BJ (cell line): Measurements from ENCODE around the gene ATP1A2. TPM values are rescaled to one million over a fixed set of nuclear protein-coding genes. Genes with fewer than 3 reads are reported as not detected.

Experiments
- CTCF ChIA-PET: fragments of 350-600 bp; formaldehyde crosslinking; extraction: SDS; loops from one replicate; lab custom pipeline; 2021; ENCODE audit warnings: antibody characterized with exemption, inconsistent platforms; lab: Yijun Ruan, JAX
- POLR2A ChIA-PET: fragments of 300-600 bp; sonication (Branson Sonifier 250); formaldehyde crosslinking; extraction: SDS; loops from one replicate; lab custom pipeline; 2021; ENCODE audit warnings: antibody characterized with exemption; lab: Charles Lee
- DNase-seq: peaks from one replicate; pipeline ENCODE4 v3.0.0-alpha.2; 2011; ENCODE audit warnings: low read depth
- H3K27me3 ChIP-seq: 2 replicates; pipeline ENCODE4 v1.6.0; 2011; ENCODE audit warnings: low read length; ENCODE audit not compliant: control insufficient read depth, insufficient read depth
- H3K36me3 ChIP-seq: 2 replicates; pipeline ENCODE4 v1.5.1; 2011; ENCODE audit warnings: low read length; ENCODE audit not compliant: control insufficient read depth, insufficient read depth
- H3K4me3 ChIP-seq: 2 replicates; pipeline ENCODE4 v1.5.1; 2011; ENCODE audit warnings: low read depth, mild to moderate bottlenecking, control low read depth, low read length
- CTCF ChIP-seq: IDR thresholded peaks from 2 replicates; pipeline ENCODE4 v1.5.1; 2011; ENCODE audit warnings: low read depth, mild to moderate bottlenecking, control low read depth, inconsistent platforms, low read length, moderate library complexity; ENCODE audit not compliant: insufficient read depth
- polyA plus RNA-seq: library from polyadenylated mRNA; depleted of rRNA; stranded (reverse); fragments of >200 nt; gene quantifications from 2 replicates; pipeline ENCODE4 v1.2.3, GENCODE V29; 2011

ATP1A2 gene
- polyA plus RNA-seq, 1 experiment: 1.1 TPM

DNA sequence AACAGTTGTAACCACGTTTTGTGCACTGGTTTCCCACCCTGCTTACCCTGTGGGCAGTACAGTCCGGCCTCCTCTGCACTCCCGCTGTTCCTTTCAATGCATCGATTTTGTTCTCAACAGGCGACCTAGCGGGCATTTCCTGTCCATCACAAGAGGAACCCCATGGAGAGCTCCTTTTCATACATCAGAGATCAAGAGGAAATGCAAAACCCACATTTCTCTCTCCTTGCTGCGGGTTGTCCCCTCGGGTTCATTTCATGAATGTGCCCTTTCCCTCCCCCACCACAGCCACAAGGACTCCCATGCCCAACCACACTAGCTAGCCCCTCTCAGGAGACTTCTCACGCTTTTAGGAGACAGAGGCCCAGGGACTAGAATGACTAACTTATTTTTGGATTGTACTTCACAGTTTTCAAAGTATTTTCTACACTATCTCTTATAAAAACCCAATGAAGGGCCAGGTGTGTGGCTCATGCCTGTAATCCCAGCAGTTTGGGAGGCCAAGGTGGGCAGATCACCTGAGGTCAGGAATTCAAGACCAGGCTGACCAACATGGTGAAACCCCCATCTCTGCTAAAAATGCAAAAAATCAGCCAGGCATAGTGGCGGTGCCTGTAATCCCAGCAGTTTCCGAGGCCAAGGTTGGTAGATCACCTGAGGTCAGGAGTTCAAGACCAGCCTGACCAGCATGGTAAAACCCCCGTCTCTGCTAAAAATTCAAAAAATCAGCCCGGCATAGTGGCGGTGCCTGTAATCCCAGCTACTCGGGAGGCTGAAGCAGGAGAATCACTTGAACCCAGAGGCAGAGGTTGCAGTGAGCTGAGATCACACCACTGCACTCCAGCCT is 54.2 kb downstream of the ATP1A2 start:
- POLR2A ChIA-PET: no interaction called here

DNA sequence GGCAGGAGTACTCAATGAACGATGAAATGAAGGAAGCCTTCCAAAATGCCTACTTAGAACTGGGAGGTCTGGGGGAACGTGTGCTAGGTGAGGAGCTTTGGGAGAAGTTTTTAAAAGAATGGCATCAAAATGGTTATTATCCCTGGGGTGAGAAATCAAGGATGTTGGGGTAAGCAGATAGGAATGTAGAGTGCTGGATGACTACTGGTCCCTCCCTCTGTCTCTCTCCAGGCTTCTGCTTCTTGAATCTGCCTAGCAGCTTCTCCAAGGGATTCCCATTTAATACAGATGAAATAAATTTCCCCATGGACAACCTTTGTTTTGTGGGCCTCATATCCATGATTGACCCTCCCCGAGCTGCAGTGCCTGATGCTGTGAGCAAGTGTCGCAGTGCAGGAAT is 55.8 kb downstream of the ATP1A2 start:
- POLR2A ChIA-PET: no interaction called here
- DNase-seq: no peak
- CTCF ChIA-PET: interaction anchor here (1.0 to 2.1 kb wide), 7 partner anchors 9 to 86 kb away, joined by 3 to 8 read pairs (median 5); no protein-coding TSS in a partner anchor
- TF ChIP-seq CTCF: no peak
- H3K27me3 ChIP-seq: peaks cover 4% of the 10 kb centered on the region
- no peak overlapping the region for H3K4me3 ChIP-seq
- H3K36me3 ChIP-seq: no peaks in the 10 kb centered on the region

More for the DNA sequence above, 54.2 kb downstream of the ATP1A2 start:
- H3K4me3 ChIP-seq: no peak overlapping the region
- DNase-seq: no peak
- no peaks in the 10 kb centered on the region for H3K36me3 ChIP-seq
- CTCF ChIA-PET: interaction anchor here (0.6 to 3.5 kb wide), 8 partner anchors 23 to 84 kb away, joined by 3 to 13 read pairs (median 6); no protein-coding TSS in a partner anchor
- peaks cover 3% of the 10 kb centered on the region; the same call in 1 of the 2 replicates for H3K27me3 ChIP-seq
- no peak for TF ChIP-seq CTCF

GRCh38 chr1:160171980-160172379 is 56.4 kb downstream of the ATP1A2 start:
- no peak for TF ChIP-seq CTCF
- H3K36me3 ChIP-seq: no peaks in the 10 kb centered on the region
- peaks cover 4% of the 10 kb centered on the region for H3K27me3 ChIP-seq
- no peak overlapping the region for H3K4me3 ChIP-seq
- POLR2A ChIA-PET: no interaction called here
- no peak for DNase-seq
- CTCF ChIA-PET: interaction anchor here (1.2 to 2.1 kb wide), 4 partner anchors 9 to 80 kb away, joined by 3 to 8 read pairs (median 6); no protein-coding TSS in a partner anchor

- CTCF ChIA-PET: interaction anchor here (1.3 to 1.6 kb wide), 2 partner anchors 16 to 90 kb away, joined by 4 read pairs; no protein-coding TSS in a partner anchor
Observed at GRCh38 chr1:160177231-160177630, 61.7 kb downstream of the ATP1A2 start.

More at GRCh38 chr1:160177231-160177630, 61.7 kb downstream of the ATP1A2 start:
- POLR2A ChIA-PET: no interaction called here
- peaks cover 4% of the 10 kb centered on the region for H3K27me3 ChIP-seq
- no peak for DNase-seq
- no peak overlapping the region for H3K4me3 ChIP-seq
- H3K36me3 ChIP-seq: no peaks in the 10 kb centered on the region
- TF ChIP-seq CTCF: no peak
